Osteoblast (primary cell): ENCODE results near the gene ADCY1. TPM values are rescaled to one million over a fixed set of nuclear protein-coding genes. Genes with fewer than 3 reads are reported as not detected.
A peak's percentile ranks its signal among the peaks of the same experiment; 100 is the strongest.
"Not testable (repeated sequence)": the region's sequence is repeated elsewhere in the genome, so short reads cannot be mapped to it uniquely, and the experiment has no call there.

Experiments used
- DNase-seq: peaks from one replicate; pipeline ENCODE4 v3.0.0; 2011; ENCODE audit warnings: low spot score, mixed read lengths; ENCODE audit not compliant: insufficient read length; ENCODE audit errors: missing footprints
- H2AFZ ChIP-seq: 2 replicates; pipeline ENCODE4 v1.6.0; 2011; ENCODE audit warnings: mild to moderate bottlenecking, low read length
- H3K27ac ChIP-seq: 2 replicates; pipeline ENCODE4 v1.5.1; 2011; ENCODE audit warnings: mild to moderate bottlenecking, low read depth, low read length, moderate library complexity
- H3K27me3 ChIP-seq: 2 replicates; pipeline ENCODE4 v1.6.0; 2012; ENCODE audit warnings: mild to moderate bottlenecking, control low read depth, inconsistent platforms, low read length, moderate library complexity; ENCODE audit not compliant: insufficient read depth
- H3K36me3 ChIP-seq: 2 replicates; pipeline ENCODE4 v1.5.1; 2011; ENCODE audit warnings: mild to moderate bottlenecking, low read length, control low read depth, moderate library complexity; ENCODE audit not compliant: insufficient read depth
- H3K4me1 ChIP-seq: 2 replicates; pipeline ENCODE4 v1.5.1; 2011; ENCODE audit warnings: mild to moderate bottlenecking, low read length, control low read depth, moderate library complexity; ENCODE audit not compliant: insufficient read depth
- H3K4me2 ChIP-seq: 2 replicates; pipeline ENCODE4 v1.6.0; 2011; ENCODE audit warnings: mild to moderate bottlenecking, low read length; ENCODE audit not compliant: insufficient read depth
- H3K4me3 ChIP-seq: fragments of 200-600 bp; sonication (generic); 3 replicates; pipeline ENCODE4 v1.5.1; 2012; ENCODE audit warnings: mild to moderate bottlenecking, low read length, inconsistent platforms; ENCODE audit not compliant: insufficient read depth
- H3K79me2 ChIP-seq: 2 replicates; pipeline ENCODE4 v1.6.0; 2012; ENCODE audit warnings: mild to moderate bottlenecking, low read length, control low read depth, inconsistent platforms; ENCODE audit not compliant: insufficient read depth
- H3K9me3 ChIP-seq: 2 replicates; pipeline ENCODE4 v1.5.1; 2011; ENCODE audit warnings: low read depth, low read length, control low read depth
- H4K20me1 ChIP-seq: 2 replicates; pipeline ENCODE4 v1.6.0; 2012; ENCODE audit warnings: mild to moderate bottlenecking, low read length, control low read depth; ENCODE audit not compliant: insufficient read depth
- CTCF ChIP-seq: IDR thresholded peaks from 2 replicates; pipeline ENCODE4 v1.5.1; 2011; ENCODE audit warnings: mild to moderate bottlenecking, low read depth, low read length, moderate library complexity; ENCODE audit errors: extremely low read depth
- total RNA-seq: library from RNA; depleted of rRNA; stranded (reverse); fragments of >200 nt; gene quantifications from 2 replicates; pipeline ENCODE4 v1.2.3, GENCODE V29; 2012

Gene ADCY1
- 0.59 and 1.1 TPM in 2 replicates for total RNA-seq

- Histone ChIP-seq H4K20me1 (no peaks in the 10 kb centered on the region), H3K4me2 (peak within 1 kb of the TSS; percentile 39), H2AFZ (no peak within 1 kb of the TSS), H3K4me3 (no peak within 1 kb of the TSS), H3K4me1 (no peaks in the 10 kb centered on the region), H3K9me3 (no peaks in the 10 kb centered on the region), H3K27me3 (peaks cover 53% of the 10 kb centered on the region), H3K27ac (no peak within 1 kb of the TSS), H3K79me2 (no peaks in the 10 kb centered on the region), H3K36me3 (no peaks in the 10 kb centered on the region)
- no peak for TF ChIP-seq CTCF
- DNase-seq = peak; percentile 87
Observed at GRCh38 chr7:45573661-45574415, at the start of gene ADCY1. TSS of gene ADCY1 (plus strand) at chr7:45574368. CDS start at chr7:45574544, 176 bp downstream.

DNA sequence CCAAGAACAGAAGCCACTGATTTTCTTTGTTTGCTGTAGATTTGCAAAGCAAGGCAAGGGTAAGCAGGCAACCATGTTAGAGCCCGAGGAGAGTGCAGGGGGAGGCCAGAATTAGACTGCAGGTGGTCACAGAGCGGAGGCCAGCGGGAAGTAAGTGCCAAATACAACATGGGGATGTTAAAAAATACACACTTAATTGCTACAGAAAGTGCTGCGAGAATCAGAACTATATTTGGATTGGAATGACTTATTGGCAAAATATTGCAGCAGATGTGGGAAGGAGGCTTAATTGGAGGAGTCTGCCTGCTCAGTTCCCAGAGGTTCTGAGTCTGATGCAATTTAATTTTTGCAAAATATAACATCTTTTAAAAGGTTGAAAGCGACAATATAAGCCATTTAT is 49.7 kb upstream of the ADCY1 start:
- no peaks in the 10 kb centered on the region for H3K36me3 ChIP-seq
- DNase-seq = no peak
- no peak for TF ChIP-seq CTCF
- H3K27ac ChIP-seq = no peak overlapping the region
- no peaks in the 10 kb centered on the region for H4K20me1 ChIP-seq
- no peak overlapping the region for H2AFZ ChIP-seq
- H3K4me3 ChIP-seq = no peak overlapping the region
- no peak overlapping the region for H3K4me2 ChIP-seq
- H3K9me3 ChIP-seq = no peaks in the 10 kb centered on the region
- H3K4me1 ChIP-seq = no peaks in the 10 kb centered on the region
- H3K27me3 ChIP-seq = no peaks in the 10 kb centered on the region
- H3K79me2 ChIP-seq = no peaks in the 10 kb centered on the region

DNA sequence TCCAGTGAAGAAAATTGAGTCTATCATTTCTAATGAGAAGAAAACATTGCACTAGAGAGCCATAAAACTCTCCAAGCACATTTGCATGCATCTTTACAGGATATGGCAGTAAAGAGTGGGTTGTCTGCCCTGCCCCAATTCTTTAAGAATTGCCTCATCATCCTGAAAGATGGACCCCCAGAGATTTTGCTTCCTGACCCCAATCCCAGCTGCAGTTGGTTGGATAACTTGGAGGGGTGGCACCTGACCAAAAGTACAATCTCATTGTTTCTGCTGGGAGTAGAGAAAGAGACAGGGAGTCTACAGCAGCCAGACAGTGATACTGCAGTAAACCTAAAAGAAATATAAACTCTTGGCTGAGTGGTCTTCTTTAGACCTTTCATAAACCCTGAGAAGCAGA is 49.1 kb upstream of the ADCY1 start:
- H3K27ac ChIP-seq = no peak overlapping the region
- no peaks in the 10 kb centered on the region for H3K36me3 ChIP-seq
- no peaks in the 10 kb centered on the region for H3K4me1 ChIP-seq
- DNase-seq = no peak
- no peak for TF ChIP-seq CTCF
- no peak overlapping the region for H3K4me2 ChIP-seq
- no peaks in the 10 kb centered on the region for H3K79me2 ChIP-seq
- H3K27me3 ChIP-seq = no peaks in the 10 kb centered on the region
- H3K4me3 ChIP-seq = no peak overlapping the region
- no peaks in the 10 kb centered on the region for H4K20me1 ChIP-seq
- no peaks in the 10 kb centered on the region for H3K9me3 ChIP-seq
- H2AFZ ChIP-seq = no peak overlapping the region

- Histone ChIP-seq H2AFZ (no peak overlapping the region), H3K36me3 (no peaks in the 10 kb centered on the region), H3K9me3 (no peaks in the 10 kb centered on the region), H3K27ac (no peak overlapping the region), H4K20me1 (no peaks in the 10 kb centered on the region), H3K4me3 (no peak overlapping the region), H3K4me2 (no peak overlapping the region), H3K4me1 (no peaks in the 10 kb centered on the region), H3K27me3 (no peaks in the 10 kb centered on the region), H3K79me2 (no peaks in the 10 kb centered on the region)
- no peak for TF ChIP-seq CTCF
- DNase-seq = no peak
Observed at GRCh38 chr7:45543473-45543872, 30.7 kb upstream of the ADCY1 start.

- H3K4me2 ChIP-seq, H2AFZ ChIP-seq, H3K79me2 ChIP-seq, H4K20me1 ChIP-seq, H3K9me3 ChIP-seq, H3K36me3 ChIP-seq, H3K27me3 ChIP-seq, H3K4me3 ChIP-seq, H3K4me1 ChIP-seq, DNase-seq, H3K27ac ChIP-seq: not testable (repeated sequence)
Observed at GRCh38 chr7:45545105-45545710, 29.0 kb upstream of the ADCY1 start.

DNA sequence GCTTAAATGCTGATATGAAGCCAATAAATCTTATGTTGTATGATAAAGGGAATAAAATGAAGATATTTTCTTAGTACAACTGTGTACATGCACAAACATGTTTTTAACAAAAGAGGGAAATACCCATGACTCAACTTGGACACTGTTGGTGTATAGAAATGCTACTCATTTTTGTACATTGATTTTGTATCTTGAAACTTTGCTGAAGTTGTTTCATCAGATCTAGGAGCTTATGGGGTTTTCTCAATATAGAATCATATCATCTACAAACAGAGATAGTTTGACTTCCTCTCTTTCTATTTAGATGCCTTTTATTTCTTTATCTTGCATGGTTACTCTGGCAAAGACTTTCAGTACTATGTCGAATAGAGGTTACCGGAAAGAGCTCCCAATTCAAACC is 25.3 kb upstream of the ADCY1 start:
- H3K4me2 ChIP-seq, H3K36me3 ChIP-seq, H2AFZ ChIP-seq, H4K20me1 ChIP-seq, DNase-seq, H3K79me2 ChIP-seq, H3K4me3 ChIP-seq, H3K27me3 ChIP-seq, H3K9me3 ChIP-seq, H3K27ac ChIP-seq, H3K4me1 ChIP-seq: not testable (repeated sequence)
